SK-N-SH treated with all-trans-retinoic acid at 6 μM for 48 hours (cell line): ENCODE data around the gene KCNAB3.

Source experiments
- ARNTL ChIP-seq: fragments of 450-650 bp; formaldehyde crosslinking; IDR thresholded peaks from 2 replicates; pipeline ENCODE4 v1.5.0; 2020; ENCODE audit warnings: low read depth, mild to moderate bottlenecking, moderate library complexity, borderline replicate concordance
- BACH2 ChIP-seq: fragments of 250-450 bp; sonication (Bioruptor Pico); IDR thresholded peaks from 2 replicates; pipeline ENCODE4 v1.9.0; 2021; ENCODE audit warnings: mild to moderate bottlenecking, borderline replicate concordance
- CREB5 ChIP-seq: fragments of 250-450 bp; sonication (Bioruptor Pico); IDR thresholded peaks from 2 replicates; pipeline ENCODE4 v1.5.1; 2020; ENCODE audit warnings: low read depth, mild to moderate bottlenecking, moderate library complexity
- CSDC2 ChIP-seq: fragments of 250-450 bp; sonication (Bioruptor Pico); IDR thresholded peaks from 2 replicates; pipeline ENCODE4 v1.5.0; 2020; ENCODE audit warnings: mild to moderate bottlenecking, moderate library complexity
- SNAI2 ChIP-seq: fragments of 250-450 bp; sonication (Bioruptor Pico); IDR thresholded peaks from 2 replicates; pipeline ENCODE4 v1.5.0; 2020; ENCODE audit warnings: mild to moderate bottlenecking, moderate library complexity
- TCF4 ChIP-seq: fragments of 250-450 bp; sonication (Bioruptor Pico); IDR thresholded peaks from 2 replicates; pipeline ENCODE4 v1.8.0; 2021; ENCODE audit warnings: mild to moderate bottlenecking, moderate library complexity, borderline replicate concordance
- TOX ChIP-seq: fragments of 250-450 bp; sonication (Bioruptor Pico); IDR thresholded peaks from 2 replicates; pipeline ENCODE4 v1.8.0; 2021; ENCODE audit warnings: mild to moderate bottlenecking, moderate library complexity, borderline replicate concordance
- TSHZ2 ChIP-seq: fragments of 250-450 bp; sonication (Bioruptor Pico); IDR thresholded peaks from 2 replicates; pipeline ENCODE4 v1.5.0; 2020; ENCODE audit warnings: mild to moderate bottlenecking, moderate library complexity
- ZC3H10 ChIP-seq: fragments of 250-450 bp; sonication (Bioruptor Pico); IDR thresholded peaks from 2 replicates; pipeline ENCODE4 v1.5.1; 2021; ENCODE audit warnings: mild to moderate bottlenecking, moderate library complexity
- ZFP3 ChIP-seq: fragments of 250-450 bp; sonication (Bioruptor Pico); IDR thresholded peaks from 2 replicates; pipeline ENCODE4 v1.5.0; 2020; ENCODE audit warnings: mild to moderate bottlenecking, moderate library complexity
- ZFP30 ChIP-seq: fragments of 450-650 bp; formaldehyde crosslinking; IDR thresholded peaks from 2 replicates; pipeline ENCODE4 v1.5.0; 2022; ENCODE audit warnings: mild to moderate bottlenecking, moderate library complexity
- TF ChIP-seq, protein P1 (sequence below): fragments of 250-450 bp; sonication (Bioruptor Pico); IDR thresholded peaks from 2 replicates; pipeline ENCODE4 v1.8.0; 2020; ENCODE audit warnings: mild to moderate bottlenecking, moderate library complexity, borderline replicate concordance

DNA sequence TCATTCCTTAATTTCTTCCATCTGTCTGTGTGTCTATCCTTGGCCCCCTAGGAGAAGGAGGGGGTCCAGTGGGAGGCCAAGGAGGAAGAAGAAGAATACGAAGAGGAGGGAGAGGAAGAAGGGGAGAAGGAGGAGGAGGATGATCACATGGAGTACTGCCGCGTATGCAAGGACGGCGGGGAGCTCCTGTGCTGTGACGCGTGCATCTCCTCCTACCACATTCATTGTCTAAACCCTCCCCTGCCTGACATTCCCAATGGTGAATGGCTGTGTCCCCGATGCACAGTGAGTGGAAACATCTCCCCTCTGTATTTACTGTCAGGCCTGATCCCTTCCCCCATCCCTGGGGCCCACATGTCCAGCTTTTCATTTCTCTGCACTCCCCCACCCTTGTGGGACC, 34.8 kb downstream of the KCNAB3 start:
- no peak for TF ChIP-seq ARNTL (CRISPR knock-in tag)
- TF ChIP-seq CREB5 (CRISPR knock-in tag), result no peak
- TF ChIP-seq SNAI2 (CRISPR knock-in tag), result no peak
- TF ChIP-seq ZFP3 (CRISPR knock-in tag), result no peak
- TF ChIP-seq, protein P1, sequence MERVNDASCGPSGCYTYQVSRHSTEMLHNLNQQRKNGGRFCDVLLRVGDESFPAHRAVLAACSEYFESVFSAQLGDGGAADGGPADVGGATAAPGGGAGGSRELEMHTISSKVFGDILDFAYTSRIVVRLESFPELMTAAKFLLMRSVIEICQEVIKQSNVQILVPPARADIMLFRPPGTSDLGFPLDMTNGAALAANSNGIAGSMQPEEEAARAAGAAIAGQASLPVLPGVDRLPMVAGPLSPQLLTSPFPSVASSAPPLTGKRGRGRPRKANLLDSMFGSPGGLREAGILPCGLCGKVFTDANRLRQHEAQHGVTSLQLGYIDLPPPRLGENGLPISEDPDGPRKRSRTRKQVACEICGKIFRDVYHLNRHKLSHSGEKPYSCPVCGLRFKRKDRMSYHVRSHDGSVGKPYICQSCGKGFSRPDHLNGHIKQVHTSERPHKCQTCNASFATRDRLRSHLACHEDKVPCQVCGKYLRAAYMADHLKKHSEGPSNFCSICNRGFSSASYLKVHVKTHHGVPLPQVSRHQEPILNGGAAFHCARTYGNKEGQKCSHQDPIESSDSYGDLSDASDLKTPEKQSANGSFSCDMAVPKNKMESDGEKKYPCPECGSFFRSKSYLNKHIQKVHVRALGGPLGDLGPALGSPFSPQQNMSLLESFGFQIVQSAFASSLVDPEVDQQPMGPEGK (CRISPR knock-in tag), result no peak
- TF ChIP-seq CSDC2, result no peak
- no peak for TF ChIP-seq BACH2 (CRISPR knock-in tag)
- TF ChIP-seq ZFP30 (CRISPR knock-in tag), result no peak
- TF ChIP-seq TOX, result no peak
- TF ChIP-seq ZC3H10 (CRISPR knock-in tag), result no peak
- no peak for TF ChIP-seq TSHZ2 (CRISPR knock-in tag)
- TF ChIP-seq TCF4 (CRISPR knock-in tag), result no peak
